KMS-11 (cell line): Measurements from ENCODE around the gene MAPK11.

Experiments
- H2AFZ ChIP-seq: fragments of 200-600 bp; sonication (generic); 2 replicates; pipeline ENCODE4 v1.6.1; 2016; ENCODE audit warnings: antibody characterized with exemption, mixed run types, low read depth
- H3K27ac ChIP-seq: fragments of 200-600 bp; sonication (generic); 2 replicates; pipeline ENCODE4 v1.6.1; 2016; ENCODE audit warnings: mild to moderate bottlenecking, mixed run types
- H3K27me3 ChIP-seq: fragments of 200-600 bp; sonication (generic); 2 replicates; pipeline ENCODE4 v1.6.1; 2017; ENCODE audit warnings: mild to moderate bottlenecking, low read depth, mixed run types, moderate library complexity; ENCODE audit not compliant: insufficient read depth
- H3K36me3 ChIP-seq: fragments of 200-600 bp; sonication (generic); 2 replicates; pipeline ENCODE4 v1.6.1; 2017; ENCODE audit warnings: mild to moderate bottlenecking, mixed run types; ENCODE audit not compliant: insufficient read depth
- H3K4me1 ChIP-seq: fragments of 200-600 bp; sonication (generic); 2 replicates; pipeline ENCODE4 v1.6.1; 2016; ENCODE audit warnings: mild to moderate bottlenecking, low read depth, mixed run types; ENCODE audit not compliant: poor library complexity, severe bottlenecking
- H3K4me2 ChIP-seq: fragments of 200-600 bp; sonication (generic); 2 replicates; pipeline ENCODE4 v1.7.0; 2016; ENCODE audit warnings: mild to moderate bottlenecking, mixed run types
- H3K4me3 ChIP-seq: fragments of 200-600 bp; sonication (generic); IDR thresholded peaks from 2 replicates; pipeline ENCODE4 v1.6.1; 2017; ENCODE audit warnings: low read depth, low read length, mixed read lengths; ENCODE audit not compliant: insufficient read depth
- H3K79me2 ChIP-seq: fragments of 200-600 bp; sonication (generic); 2 replicates; pipeline ENCODE4 v1.6.1; 2016; ENCODE audit warnings: low read depth, mixed run types; ENCODE audit not compliant: insufficient read depth
- H3K9ac ChIP-seq: fragments of 200-600 bp; sonication (generic); 2 replicates; pipeline ENCODE4 v1.6.1; 2016; ENCODE audit warnings: mild to moderate bottlenecking, mixed run types
- H4K20me1 ChIP-seq: fragments of 200-600 bp; sonication (generic); 2 replicates; pipeline ENCODE4 v1.6.1; 2016; ENCODE audit warnings: mild to moderate bottlenecking, mixed run types; ENCODE audit not compliant: insufficient read depth
- TF ChIP-seq, protein P1 (sequence below): fragments of 200-600 bp; sonication (generic); conservative IDR thresholded peaks from 2 replicates; pipeline ENCODE4 v1.6.1; 2017; ENCODE audit warnings: low read depth, mild to moderate bottlenecking, antibody characterized with exemption, low read length, moderate library complexity, mixed read lengths

Gene MAPK11

DNA sequence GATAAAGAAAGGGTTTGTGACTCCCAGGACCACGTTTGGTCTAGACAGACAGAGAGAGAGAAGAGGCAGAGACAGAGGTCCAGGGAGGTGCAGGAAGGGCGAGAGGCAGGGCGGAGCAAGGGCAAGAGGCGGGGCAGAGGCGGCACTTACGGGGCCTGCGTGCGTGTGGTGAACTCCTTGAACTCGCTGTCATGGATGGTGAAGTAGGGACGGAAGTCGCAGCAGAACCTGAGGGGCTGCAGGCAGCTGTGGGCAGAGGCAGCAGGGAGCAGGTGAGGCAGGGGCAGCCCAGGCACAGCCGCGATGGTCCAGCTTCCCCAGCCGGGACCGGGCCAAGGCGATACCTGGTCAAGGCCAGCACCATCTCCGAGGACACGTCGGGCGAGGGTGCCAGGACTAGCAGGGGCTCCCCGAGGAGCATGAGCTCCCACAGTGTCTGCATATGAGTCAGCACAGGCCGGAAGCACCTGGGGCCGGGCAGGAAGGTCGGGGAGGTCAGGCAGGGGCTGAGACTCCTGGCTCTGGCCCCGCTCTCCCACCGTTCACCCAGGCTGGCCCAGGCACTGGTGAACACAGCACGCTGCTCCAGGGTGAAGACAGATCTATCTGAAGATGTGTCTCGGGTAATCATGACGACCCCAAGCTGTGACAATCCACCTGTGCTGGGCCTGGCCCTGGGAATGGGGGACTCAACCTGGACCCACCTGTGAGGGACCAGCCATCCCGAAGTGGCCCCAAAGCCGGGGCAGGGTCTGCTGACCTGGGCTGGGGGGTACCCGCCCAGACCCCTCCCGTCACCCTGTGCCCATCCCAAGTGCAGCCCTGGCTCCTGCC lies 44.5 kb upstream of the MAPK11 start:
- TF ChIP-seq, protein P1, sequence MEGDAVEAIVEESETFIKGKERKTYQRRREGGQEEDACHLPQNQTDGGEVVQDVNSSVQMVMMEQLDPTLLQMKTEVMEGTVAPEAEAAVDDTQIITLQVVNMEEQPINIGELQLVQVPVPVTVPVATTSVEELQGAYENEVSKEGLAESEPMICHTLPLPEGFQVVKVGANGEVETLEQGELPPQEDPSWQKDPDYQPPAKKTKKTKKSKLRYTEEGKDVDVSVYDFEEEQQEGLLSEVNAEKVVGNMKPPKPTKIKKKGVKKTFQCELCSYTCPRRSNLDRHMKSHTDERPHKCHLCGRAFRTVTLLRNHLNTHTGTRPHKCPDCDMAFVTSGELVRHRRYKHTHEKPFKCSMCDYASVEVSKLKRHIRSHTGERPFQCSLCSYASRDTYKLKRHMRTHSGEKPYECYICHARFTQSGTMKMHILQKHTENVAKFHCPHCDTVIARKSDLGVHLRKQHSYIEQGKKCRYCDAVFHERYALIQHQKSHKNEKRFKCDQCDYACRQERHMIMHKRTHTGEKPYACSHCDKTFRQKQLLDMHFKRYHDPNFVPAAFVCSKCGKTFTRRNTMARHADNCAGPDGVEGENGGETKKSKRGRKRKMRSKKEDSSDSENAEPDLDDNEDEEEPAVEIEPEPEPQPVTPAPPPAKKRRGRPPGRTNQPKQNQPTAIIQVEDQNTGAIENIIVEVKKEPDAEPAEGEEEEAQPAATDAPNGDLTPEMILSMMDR: no peak
- Histone ChIP-seq H3K4me2 (peak overlapping the region; percentile 63), H3K27me3 (no peaks in the 10 kb centered on the region), H3K36me3 (no peaks in the 10 kb centered on the region), H3K27ac (no peak overlapping the region), H3K4me1 (peaks cover 6% of the 10 kb centered on the region), H3K4me3 (no peak overlapping the region), H4K20me1 (no peaks in the 10 kb centered on the region), H3K9ac (no peak overlapping the region; the same call in 1 of the 2 replicates), H2AFZ (peak overlapping the region; percentile 64; the same call in 1 of the 2 replicates), H3K79me2 (no peaks in the 10 kb centered on the region)

DNA sequence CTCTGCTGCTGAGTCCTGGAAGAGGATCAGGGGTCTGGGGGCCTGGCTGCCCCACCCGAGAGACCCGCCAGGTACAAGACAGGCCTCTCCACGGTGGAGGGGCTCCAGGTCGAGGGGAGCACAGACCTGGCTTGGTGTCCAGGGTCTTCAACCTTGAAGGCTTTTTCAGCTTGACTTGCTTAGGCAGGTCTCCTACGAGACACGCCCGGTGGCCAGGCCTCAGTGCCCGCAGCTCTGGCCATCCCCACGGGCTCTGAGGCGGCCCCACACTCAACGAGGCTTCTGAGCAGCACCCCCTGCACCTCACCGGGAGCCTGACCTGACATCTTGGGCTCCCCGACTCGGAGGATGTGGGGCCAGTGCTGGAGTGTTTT lies 43.9 kb upstream of the MAPK11 start:
- no peak overlapping the region for H3K4me3 ChIP-seq

DNA sequence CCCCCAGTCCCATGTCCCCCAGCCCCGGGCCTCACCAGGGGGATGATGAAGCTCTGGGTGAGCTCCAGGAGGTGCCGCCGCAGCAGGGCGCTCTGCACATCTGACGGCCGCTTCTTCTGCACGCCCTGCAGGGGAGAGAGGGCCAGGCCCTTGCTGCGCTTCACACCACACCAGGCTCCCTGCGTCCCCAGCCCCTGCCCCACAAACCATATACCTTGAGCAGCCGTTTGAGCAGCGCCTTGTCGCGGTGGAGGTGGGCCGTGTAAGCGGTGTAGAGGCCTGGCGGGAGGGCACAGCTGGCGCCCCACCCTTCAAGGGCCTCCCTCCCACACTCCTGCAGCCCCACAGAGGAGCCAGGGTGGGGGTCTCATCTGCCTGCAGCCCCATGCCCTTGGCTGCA lies 43.4 kb upstream of the MAPK11 start:
- no peaks in the 10 kb centered on the region for H3K27me3 ChIP-seq
- H3K36me3 ChIP-seq: no peaks in the 10 kb centered on the region
- H3K9ac ChIP-seq: no peak overlapping the region
- no peak overlapping the region for H3K4me2 ChIP-seq
- no peak overlapping the region for H2AFZ ChIP-seq
- H3K4me3 ChIP-seq: no peak overlapping the region
- TF ChIP-seq, protein P1: no peak
- H3K4me1 ChIP-seq: peaks cover 6% of the 10 kb centered on the region
- no peaks in the 10 kb centered on the region for H4K20me1 ChIP-seq
- H3K27ac ChIP-seq: no peak overlapping the region
- no peaks in the 10 kb centered on the region for H3K79me2 ChIP-seq

More for the DNA sequence above, 43.9 kb upstream of the MAPK11 start:
- Histone ChIP-seq H3K9ac (no peak overlapping the region; the same call in 1 of the 2 replicates), H3K4me1 (peaks cover 6% of the 10 kb centered on the region), H2AFZ (peak overlapping the region; percentile 64; the same call in 1 of the 2 replicates), H3K4me2 (peak overlapping the region; percentile 63), H3K27ac (no peak overlapping the region), H3K79me2 (no peaks in the 10 kb centered on the region), H3K36me3 (no peaks in the 10 kb centered on the region), H3K27me3 (no peaks in the 10 kb centered on the region), H4K20me1 (no peaks in the 10 kb centered on the region)
- TF ChIP-seq, protein P1: no peak

DNA sequence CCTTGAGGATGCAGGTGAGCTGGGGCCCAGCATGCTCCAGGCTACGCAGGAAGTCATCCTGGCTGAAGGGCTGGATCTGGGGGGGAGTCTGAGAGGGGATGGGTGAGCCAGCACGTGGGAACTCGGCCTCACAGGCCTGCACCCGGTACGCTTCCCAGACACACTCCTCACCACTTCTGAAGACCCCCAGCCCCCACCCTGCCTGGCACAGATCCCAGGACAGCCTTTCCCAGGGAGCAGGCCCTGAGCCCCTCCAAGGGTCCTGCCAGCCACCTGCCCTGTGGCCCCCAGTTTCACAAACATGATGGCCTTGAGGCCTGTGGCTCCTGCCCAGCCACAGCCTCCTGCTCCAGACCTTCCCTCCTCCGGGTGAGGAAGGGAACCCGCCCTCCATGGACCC lies 42.8 kb upstream of the MAPK11 start:
- Histone ChIP-seq H3K27ac (no peak overlapping the region), H2AFZ (no peak overlapping the region), H3K27me3 (no peaks in the 10 kb centered on the region), H3K4me3 (no peak overlapping the region), H3K4me1 (peaks cover 6% of the 10 kb centered on the region), H3K36me3 (no peaks in the 10 kb centered on the region), H3K4me2 (no peak overlapping the region), H4K20me1 (no peaks in the 10 kb centered on the region), H3K79me2 (no peaks in the 10 kb centered on the region), H3K9ac (no peak overlapping the region)
- TF ChIP-seq, protein P1: no peak
